Effector memory CD8-positive, alpha-beta T cell (primary cell): ENCODE measurements around the gene CEP152.
"Not testable (repeated sequence)": the region's sequence is repeated elsewhere in the genome, so short reads cannot be mapped to it uniquely, and the experiment has no call there.

ENCODE experiments used
- ATAC-seq: fragments of 150-1000 bp; cut with Tn5 transposase; replicated peaks from 2 replicates; pipeline ENCODE4 v1.10.0; 2021; ENCODE audit warnings: mild to moderate bottlenecking, moderate library complexity
- DNase-seq, 3 experiments: peaks; one replicate each; pipeline ENCODE4 v3.0.0; 2021
- H3K27ac Mint-ChIP-seq, 2 donors: one replicate each; pipeline ENCODE4 v1.8.0; 2022; ENCODE audit warnings: mild to moderate bottlenecking in 2 of 2, mixed read lengths in 2 of 2, moderate library complexity in 2 of 2
- H3K27me3 Mint-ChIP-seq, 2 donors: one replicate each; pipeline ENCODE4 v1.8.0; 2022; ENCODE audit warnings: mixed read lengths in 2 of 2
- H3K36me3 Mint-ChIP-seq: one replicate; pipeline ENCODE4 v1.8.0; 2022; ENCODE audit warnings: mild to moderate bottlenecking, moderate library complexity, mixed read lengths; ENCODE audit not compliant: insufficient read depth
- H3K4me1 Mint-ChIP-seq, 2 donors: one replicate each; pipeline ENCODE4 v1.8.0; 2022; ENCODE audit warnings: low read depth in 2 of 2, mixed read lengths in 2 of 2
- H3K4me3 Mint-ChIP-seq, 2 donors: one replicate each; pipeline ENCODE4 v1.8.0; 2022; ENCODE audit warnings: mild to moderate bottlenecking in 2 of 2, mixed read lengths in 2 of 2, moderate library complexity in 2 of 2
- H3K9me3 Mint-ChIP-seq, 2 donors: one replicate each; pipeline ENCODE4 v1.8.0; 2022; ENCODE audit warnings: mixed read lengths in 2 of 2

CEP152 gene

GRCh38 chr15:48800811-48801455 lies 9.9 kb downstream of the CEP152 start:
- no peaks in the 10 kb centered on the region for H3K36me3 Mint-ChIP-seq
- DNase-seq = no peak
- peak overlapping the region in 1 of 2 donors; percentile 50 for H3K27ac Mint-ChIP-seq
- H3K9me3 Mint-ChIP-seq = no peaks in the 10 kb centered on the region
- H3K4me1 Mint-ChIP-seq = peaks cover 4 to 15% of the 10 kb centered on the region in 2 donors
- H3K27me3 Mint-ChIP-seq = no peaks in the 10 kb centered on the region
- H3K4me3 Mint-ChIP-seq = no peak overlapping the region
- no peak for ATAC-seq

GRCh38 chr15:48800245-48800644 lies 10.6 kb downstream of the CEP152 start:
- DNase-seq = no peak
- Mint-ChIP-seq H3K27ac (peak overlapping the region in 1 of 2 donors; percentile 50), H3K4me3 (no peak overlapping the region), H3K36me3 (no peaks in the 10 kb centered on the region), H3K27me3 (no peaks in the 10 kb centered on the region), H3K4me1 (peaks cover 4 to 16% of the 10 kb centered on the region in 2 donors), H3K9me3 (no peaks in the 10 kb centered on the region)
- ATAC-seq = no peak

- Mint-ChIP-seq H3K27ac (no peak overlapping the region), H3K36me3 (no peaks in the 10 kb centered on the region), H3K4me1 (peaks cover 4 to 16% of the 10 kb centered on the region in 2 donors), H3K4me3 (no peak overlapping the region), H3K27me3 (no peaks in the 10 kb centered on the region), H3K9me3 (no peaks in the 10 kb centered on the region)
- ATAC-seq = no peak
- no peak for DNase-seq
These were observed 12.6 kb downstream of the CEP152 start for GRCh38 chr15:48798319-48798718.

GRCh38 chr15:48796930-48797329 lies 13.9 kb downstream of the CEP152 start:
- Mint-ChIP-seq H3K36me3 (peaks cover 4% of the 10 kb centered on the region), H3K27me3 (no peaks in the 10 kb centered on the region), H3K4me3 (no peak overlapping the region), H3K27ac (peak overlapping the region; percentile 46 to 62), H3K4me1 (peaks cover 4 to 13% of the 10 kb centered on the region in 2 donors), H3K9me3 (no peaks in the 10 kb centered on the region)
- DNase-seq = no peak
- peak; percentile 26 for ATAC-seq

- no peaks in the 10 kb centered on the region for H3K27me3 Mint-ChIP-seq
- peaks cover 4 to 13% of the 10 kb centered on the region in 2 donors for H3K4me1 Mint-ChIP-seq
- no peaks in the 10 kb centered on the region for H3K9me3 Mint-ChIP-seq
- DNase-seq (no peak), ATAC-seq (no peak)
- H3K27ac Mint-ChIP-seq = peak overlapping the region; percentile 46 to 62
- no peak overlapping the region for H3K4me3 Mint-ChIP-seq
- H3K36me3 Mint-ChIP-seq = peaks cover 4% of the 10 kb centered on the region
These were observed 14.3 kb downstream of the CEP152 start for GRCh38 chr15:48796521-48796920.

- ATAC-seq = no peak
- H3K4me1 Mint-ChIP-seq = peaks cover 4 to 13% of the 10 kb centered on the region in 2 donors
- H3K27ac Mint-ChIP-seq = no peak overlapping the region
- DNase-seq = no peak
- peaks cover 4% of the 10 kb centered on the region for H3K36me3 Mint-ChIP-seq
- no peak overlapping the region for H3K4me3 Mint-ChIP-seq
- no peaks in the 10 kb centered on the region for H3K9me3 Mint-ChIP-seq
- H3K27me3 Mint-ChIP-seq = no peaks in the 10 kb centered on the region
These were observed 15.0 kb downstream of the CEP152 start for GRCh38 chr15:48795901-48796300.

GRCh38 chr15:48794697-48795134 lies 16.2 kb downstream of the CEP152 start:
- H3K36me3 Mint-ChIP-seq = peaks cover 4% of the 10 kb centered on the region
- H3K4me3 Mint-ChIP-seq = no peak overlapping the region
- H3K27me3 Mint-ChIP-seq = no peaks in the 10 kb centered on the region
- H3K27ac Mint-ChIP-seq = peak overlapping the region in 1 of 2 donors; percentile 57
- peaks cover 4 to 13% of the 10 kb centered on the region in 2 donors for H3K4me1 Mint-ChIP-seq
- DNase-seq = no peak
- H3K9me3 Mint-ChIP-seq = no peaks in the 10 kb centered on the region
- ATAC-seq = peak; percentile 33

GRCh38 chr15:48792408-48792807 lies 18.5 kb downstream of the CEP152 start:
- ATAC-seq (no peak), DNase-seq (no peak)
- peaks cover 21% of the 10 kb centered on the region for H3K36me3 Mint-ChIP-seq
- no peaks in the 10 kb centered on the region for H3K27me3 Mint-ChIP-seq
- H3K4me1 Mint-ChIP-seq = peaks cover 2 to 11% of the 10 kb centered on the region in 2 donors
- no peak overlapping the region for H3K4me3 Mint-ChIP-seq
- no peak overlapping the region for H3K27ac Mint-ChIP-seq
- no peaks in the 10 kb centered on the region for H3K9me3 Mint-ChIP-seq

GRCh38 chr15:48790466-48791115 lies 20.3 kb downstream of the CEP152 start:
- not testable (repeated sequence) for H3K27ac Mint-ChIP-seq, H3K27me3 Mint-ChIP-seq, H3K4me1 Mint-ChIP-seq, ATAC-seq, DNase-seq, H3K4me3 Mint-ChIP-seq, H3K9me3 Mint-ChIP-seq
- peaks cover 21% of the 10 kb centered on the region for H3K36me3 Mint-ChIP-seq

- peaks cover 26% of the 10 kb centered on the region for H3K36me3 Mint-ChIP-seq
- H3K27me3 Mint-ChIP-seq = no peaks in the 10 kb centered on the region
- DNase-seq (no peak), ATAC-seq (no peak)
- H3K4me3 Mint-ChIP-seq = no peak overlapping the region
- H3K4me1 Mint-ChIP-seq = no peaks in the 10 kb centered on the region
- H3K9me3 Mint-ChIP-seq = no peaks in the 10 kb centered on the region
- no peak overlapping the region for H3K27ac Mint-ChIP-seq
These were observed 25.2 kb downstream of the CEP152 start for GRCh38 chr15:48785712-48786111.

GRCh38 chr15:48785195-48785594 lies 25.7 kb downstream of the CEP152 start:
- Mint-ChIP-seq H3K4me1 (no peaks in the 10 kb centered on the region), H3K4me3 (no peak overlapping the region), H3K27me3 (no peaks in the 10 kb centered on the region), H3K9me3 (no peaks in the 10 kb centered on the region), H3K36me3 (peaks cover 28% of the 10 kb centered on the region), H3K27ac (no peak overlapping the region)
- no peak for ATAC-seq
- DNase-seq = no peak

GRCh38 chr15:48784756-48785155 lies 26.1 kb downstream of the CEP152 start:
- no peak overlapping the region for H3K27ac Mint-ChIP-seq
- H3K4me1 Mint-ChIP-seq = no peaks in the 10 kb centered on the region
- H3K27me3 Mint-ChIP-seq = no peaks in the 10 kb centered on the region
- H3K36me3 Mint-ChIP-seq = peaks cover 29% of the 10 kb centered on the region
- ATAC-seq (no peak), DNase-seq (no peak)
- no peak overlapping the region for H3K4me3 Mint-ChIP-seq
- no peaks in the 10 kb centered on the region for H3K9me3 Mint-ChIP-seq

GRCh38 chr15:48782911-48783310 lies 28.0 kb downstream of the CEP152 start:
- DNase-seq = no peak
- H3K4me1 Mint-ChIP-seq = no peaks in the 10 kb centered on the region
- no peaks in the 10 kb centered on the region for H3K27me3 Mint-ChIP-seq
- no peak for ATAC-seq
- H3K9me3 Mint-ChIP-seq = no peaks in the 10 kb centered on the region
- no peak overlapping the region for H3K27ac Mint-ChIP-seq
- peaks cover 15% of the 10 kb centered on the region for H3K36me3 Mint-ChIP-seq
- H3K4me3 Mint-ChIP-seq = no peak overlapping the region

- no peak overlapping the region for H3K27ac Mint-ChIP-seq
- H3K9me3 Mint-ChIP-seq = no peaks in the 10 kb centered on the region
- H3K36me3 Mint-ChIP-seq = peaks cover 12% of the 10 kb centered on the region
- no peaks in the 10 kb centered on the region for H3K27me3 Mint-ChIP-seq
- H3K4me3 Mint-ChIP-seq = no peak overlapping the region
- no peaks in the 10 kb centered on the region for H3K4me1 Mint-ChIP-seq
- no peak for ATAC-seq
- DNase-seq = no peak
These were observed 29.3 kb downstream of the CEP152 start for GRCh38 chr15:48781481-48782081.
